GM12878 (cell line): ENCODE results near the gene ADAMTS4.

Experiments used
- POLR2A ChIP-seq: IDR thresholded peaks from 2 replicates; pipeline ENCODE4 v1.6.1; 2011; ENCODE audit warnings: low read depth, mild to moderate bottlenecking, low read length
- ZNF687 ChIP-seq: fragments of 450-650 bp; IDR thresholded peaks from 2 replicates; pipeline ENCODE4 v1.6.1; 2017; ENCODE audit warnings: mild to moderate bottlenecking, moderate library complexity

- TF ChIP-seq POLR2A (no peak), ZNF687 (no peak)
Measured at GRCh38 chr1:161222175-161223019, 23.5 kb upstream of the ADAMTS4 start.
